Measurements from ENCODE around the gene MRGPRF. TPM values are rescaled to one million over a fixed set of nuclear protein-coding genes. Genes with fewer than 3 reads are reported as not detected.

Gene MRGPRF
- polyA plus RNA-seq, 2 of the 4 experiments (the other 2 are of a cell fraction), result 0.04 TPM; not detected in 1

GRCh38 chr11:68990995-68991780 lies 21.9 kb downstream of the MRGPRF start:
- 67% methylated on average over 15 of the region's 16 CpGs for WGBS (ENCODE audit: missing lambda C conversion rate)
- H3K4me1 ChIP-seq, result no peaks in the 10 kb centered on the region
- POLR2A ChIA-PET, result no interaction called here
- no peak overlapping the region for H3K27ac ChIP-seq
- DNase-seq (ENCODE audit: low read depth in 1 of 2, low spot score in 1 of 2), result no peak
- CTCF ChIA-PET, result interaction anchor here (1.1 to 2.3 kb wide), 2 partner anchors 10 to 12 kb away, joined by 3 to 10 read pairs; no protein-coding TSS in a partner anchor
- no peak for ATAC-seq
- peaks cover 16% of the 10 kb centered on the region for H3K9me3 ChIP-seq
- no peak for TF ChIP-seq BCL3 (IDR thresholded peaks at IDR 0.05)
- no peak for FAIRE-seq
- H3K4me2 ChIP-seq, result no peak overlapping the region
- H3K4me3 ChIP-seq, result no peak overlapping the region

- no peaks in the 10 kb centered on the region for H3K4me1 ChIP-seq
- FAIRE-seq (no peak), DNase-seq (ENCODE audit: low read depth in 1 of 2, low spot score in 1 of 2) (no peak), ATAC-seq (no peak)
- no peak overlapping the region for H3K4me2 ChIP-seq
- TF ChIP-seq FOXS1 (CRISPR knock-in tag; IDR thresholded peaks at IDR 0.05) (no peak), RCOR1 (IDR thresholded peaks at IDR 0.05; ENCODE audit: low read depth, low read length) (no peak), CTCF (IDR thresholded peaks at IDR 0.05) (no peak), BHLHE40 (IDR thresholded peaks at IDR 0.05; ENCODE audit: low read depth, low read length) (no peak), EHF (CRISPR knock-in tag; IDR thresholded peaks at IDR 0.05) (no peak), ELK1 (IDR thresholded peaks at IDR 0.05; ENCODE audit: low read depth, low read length) (no peak)
- H3K27ac ChIP-seq, result no peak overlapping the region
- H3K9me3 ChIP-seq, result peaks cover 27% of the 10 kb centered on the region
- ChIA-PET CTCF (interaction anchor here (2.3 kb wide), 1 partner anchor 11 kb away, joined by 10 read pairs; no protein-coding TSS in a partner anchor), POLR2A (no interaction called here)
- no peak overlapping the region for H3K4me3 ChIP-seq
- 61% methylated on average over 8 of the region's 8 CpGs for WGBS (ENCODE audit: missing lambda C conversion rate)
Measured at GRCh38 chr11:68989936-68990606, 23.0 kb downstream of the MRGPRF start.

GRCh38 chr11:68988491-68988890 lies 24.6 kb downstream of the MRGPRF start:
- Histone ChIP-seq H3K9me3 (peaks cover 31% of the 10 kb centered on the region), H3K4me3 (no peak overlapping the region), H3K27ac (no peak overlapping the region), H3K4me1 (no peaks in the 10 kb centered on the region), H3K4me2 (no peak overlapping the region)
- ATAC-seq, result no peak
- DNase-seq (ENCODE audit: low read depth in 1 of 2, low spot score in 1 of 2), result no peak
- POLR2A ChIA-PET, result no interaction called here
- FAIRE-seq, result no peak
- TF ChIP-seq RNF2 (IDR thresholded peaks at IDR 0.05; ENCODE audit: borderline replicate concordance, low read depth) (no peak), ELK1 (IDR thresholded peaks at IDR 0.05; ENCODE audit: low read depth, low read length) (no peak), TP53 (CRISPR knock-in tag; IDR thresholded peaks at IDR 0.05) (no peak), MYC (IDR thresholded peaks at IDR 0.05; ENCODE audit: borderline replicate concordance, low read length) (no peak), JUN (IDR thresholded peaks at IDR 0.05) (no peak), HDAC2 (IDR thresholded peaks at IDR 0.05) (no peak), EP300 (IDR thresholded peaks at IDR 0.05) (no peak), PHF8 (IDR thresholded peaks at IDR 0.05; ENCODE audit: borderline replicate concordance, low read depth) (no peak)
- TF ChIP-seq, protein P1, sequence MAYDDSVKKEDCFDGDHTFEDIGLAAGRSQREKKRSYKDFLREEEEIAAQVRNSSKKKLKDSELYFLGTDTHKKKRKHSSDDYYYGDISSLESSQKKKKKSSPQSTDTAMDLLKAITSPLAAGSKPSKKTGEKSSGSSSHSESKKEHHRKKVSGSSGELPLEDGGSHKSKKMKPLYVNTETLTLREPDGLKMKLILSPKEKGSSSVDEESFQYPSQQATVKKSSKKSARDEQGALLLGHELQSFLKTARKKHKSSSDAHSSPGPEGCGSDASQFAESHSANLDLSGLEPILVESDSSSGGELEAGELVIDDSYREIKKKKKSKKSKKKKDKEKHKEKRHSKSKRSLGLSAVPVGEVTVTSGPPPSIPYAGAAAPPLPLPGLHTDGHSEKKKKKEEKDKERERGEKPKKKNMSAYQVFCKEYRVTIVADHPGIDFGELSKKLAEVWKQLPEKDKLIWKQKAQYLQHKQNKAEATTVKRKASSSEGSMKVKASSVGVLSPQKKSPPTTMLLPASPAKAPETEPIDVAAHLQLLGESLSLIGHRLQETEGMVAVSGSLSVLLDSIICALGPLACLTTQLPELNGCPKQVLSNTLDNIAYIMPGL (CRISPR knock-in tag; IDR thresholded peaks at IDR 0.05; ENCODE audit: borderline replicate concordance), result no peak
- CTCF ChIA-PET, result no interaction called here
